GM19035 (cell line): ENCODE results near the gene BACH2.
"Not testable (repeated sequence)": the region's sequence is repeated elsewhere in the genome, so short reads cannot be mapped to it uniquely, and the experiment has no call there.

ENCODE experiments used
- ATAC-seq: cut with Tn5 transposase; IDR thresholded peaks from one replicate; pipeline ENCODE4 v1.9.1; 2021; ENCODE audit not compliant: unreplicated experiment

The BACH2 gene

GRCh38 chr6:90078513-90079289 is 217.9 kb downstream of the BACH2 start:
- no peak for ATAC-seq

- no peak for ATAC-seq
These were observed 219.9 kb downstream of the BACH2 start for GRCh38 chr6:90076511-90077415.

GRCh38 chr6:90074161-90074850 is 222.3 kb downstream of the BACH2 start:
- ATAC-seq, result no peak

GRCh38 chr6:90072935-90073464 is 223.6 kb downstream of the BACH2 start:
- no peak for ATAC-seq

- no peak for ATAC-seq
These were observed 224.1 kb downstream of the BACH2 start for GRCh38 chr6:90072501-90072900.

GRCh38 chr6:90068703-90069523 is 227.7 kb downstream of the BACH2 start:
- no peak for ATAC-seq

GRCh38 chr6:90068264-90068663 is 228.4 kb downstream of the BACH2 start:
- no peak for ATAC-seq

GRCh38 chr6:90066697-90067096 is 229.9 kb downstream of the BACH2 start:
- no peak for ATAC-seq

GRCh38 chr6:90065173-90065572 is 231.5 kb downstream of the BACH2 start:
- ATAC-seq, result no peak

- ATAC-seq, result no peak
These were observed 234.0 kb downstream of the BACH2 start for GRCh38 chr6:90062667-90063066.

- ATAC-seq, result no peak
These were observed 234.6 kb downstream of the BACH2 start for GRCh38 chr6:90062051-90062450.

- ATAC-seq, result not testable (repeated sequence)
These were observed 237.5 kb downstream of the BACH2 start for GRCh38 chr6:90059178-90059577.

- ATAC-seq, result not testable (repeated sequence)
These were observed 240.7 kb downstream of the BACH2 start for GRCh38 chr6:90055924-90056323.

GRCh38 chr6:90054193-90054592 is 242.4 kb downstream of the BACH2 start:
- ATAC-seq, result not testable (repeated sequence)

- no peak for ATAC-seq
These were observed 243.0 kb downstream of the BACH2 start for GRCh38 chr6:90053614-90054013.

GRCh38 chr6:90049295-90049694 is 247.3 kb downstream of the BACH2 start:
- no peak for ATAC-seq

GRCh38 chr6:90048206-90048967 is 248.3 kb downstream of the BACH2 start:
- no peak for ATAC-seq

- no peak for ATAC-seq
These were observed 251.1 kb downstream of the BACH2 start for GRCh38 chr6:90045535-90045934.

- no peak for ATAC-seq
These were observed 251.7 kb downstream of the BACH2 start for GRCh38 chr6:90044833-90045381.
